DMS53 (cell line): ENCODE data around the gene ZNF821.
A peak's percentile ranks its signal among the peaks of the same experiment; 100 is the strongest.
"Not testable (repeated sequence)": the region's sequence is repeated elsewhere in the genome, so short reads cannot be mapped to it uniquely, and the experiment has no call there.

Experiments used
- DNase-seq: peaks from one replicate; lab custom pipeline; 2025; lab: John Stamatoyannopoulos, UW

The ZNF821 gene, protein sequence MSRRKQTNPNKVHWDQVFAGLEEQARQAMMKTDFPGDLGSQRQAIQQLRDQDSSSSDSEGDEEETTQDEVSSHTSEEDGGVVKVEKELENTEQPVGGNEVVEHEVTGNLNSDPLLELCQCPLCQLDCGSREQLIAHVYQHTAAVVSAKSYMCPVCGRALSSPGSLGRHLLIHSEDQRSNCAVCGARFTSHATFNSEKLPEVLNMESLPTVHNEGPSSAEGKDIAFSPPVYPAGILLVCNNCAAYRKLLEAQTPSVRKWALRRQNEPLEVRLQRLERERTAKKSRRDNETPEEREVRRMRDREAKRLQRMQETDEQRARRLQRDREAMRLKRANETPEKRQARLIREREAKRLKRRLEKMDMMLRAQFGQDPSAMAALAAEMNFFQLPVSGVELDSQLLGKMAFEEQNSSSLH

DNA sequence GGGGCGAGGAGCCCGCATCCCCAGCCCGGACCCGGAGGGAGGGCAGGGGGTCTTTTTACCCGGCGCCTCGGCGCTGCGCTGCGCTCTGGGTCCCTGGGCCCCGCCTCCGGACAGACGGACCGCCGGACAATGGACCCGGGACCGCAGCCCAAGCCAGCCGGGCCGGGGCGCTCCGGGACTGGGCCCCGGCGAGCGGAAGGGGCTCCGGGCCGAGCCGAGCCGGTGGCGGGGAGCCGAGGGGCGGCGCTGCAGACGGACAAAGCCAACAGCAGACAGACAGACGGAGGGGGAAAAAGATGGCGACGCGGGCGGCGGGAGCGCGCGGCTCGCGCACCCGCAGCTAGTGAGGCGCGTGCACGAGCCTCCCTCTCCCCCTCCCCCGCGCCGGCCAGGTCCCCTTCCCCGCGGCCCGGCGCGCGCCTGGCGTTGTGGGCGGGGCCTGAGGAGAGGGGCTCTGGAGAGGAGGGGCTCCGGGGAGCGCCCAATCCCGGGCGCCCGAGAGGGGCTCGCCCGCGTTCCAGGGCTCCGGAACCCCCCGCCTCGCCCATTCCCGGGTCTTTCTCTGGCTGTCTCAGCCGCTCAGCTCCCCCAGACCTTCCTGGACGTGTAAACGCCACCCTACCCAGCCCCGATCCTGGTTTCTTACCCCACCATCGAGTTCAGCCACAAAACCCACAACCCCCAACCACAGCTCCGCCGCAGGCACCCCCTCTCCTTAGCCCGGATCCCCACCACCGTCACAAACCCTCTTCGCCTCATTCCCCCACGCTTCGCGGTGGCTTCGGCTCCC, at the start of gene ZNF821:
ZNF821 (minus strand) TSS at position 334 of the 790 bp plus-strand sequence. CDS start 4,236 bp downstream, outside the sequence.
- DNase-seq = peak; percentile 82

DNA sequence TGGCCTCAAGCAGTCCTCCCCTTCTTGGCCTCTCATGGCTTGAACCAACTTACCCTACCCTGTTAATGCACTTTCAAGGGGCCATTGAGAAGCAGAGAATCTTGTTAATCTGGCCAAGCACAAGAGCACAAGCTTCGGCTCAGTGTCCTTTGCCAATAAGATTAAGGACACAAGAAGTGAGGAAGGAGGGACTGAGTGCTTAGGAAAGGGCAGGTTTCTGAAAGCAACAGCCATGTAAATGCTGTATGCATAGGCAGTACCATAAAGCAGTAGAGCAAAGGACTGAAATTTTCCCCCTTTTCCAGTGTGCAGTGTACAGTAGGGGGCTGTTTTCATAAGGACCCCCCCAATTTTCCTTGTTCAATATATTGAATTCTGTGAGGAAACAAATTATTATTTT, 49.0 kb upstream of the ZNF821 start:
- no peak for DNase-seq

DNA sequence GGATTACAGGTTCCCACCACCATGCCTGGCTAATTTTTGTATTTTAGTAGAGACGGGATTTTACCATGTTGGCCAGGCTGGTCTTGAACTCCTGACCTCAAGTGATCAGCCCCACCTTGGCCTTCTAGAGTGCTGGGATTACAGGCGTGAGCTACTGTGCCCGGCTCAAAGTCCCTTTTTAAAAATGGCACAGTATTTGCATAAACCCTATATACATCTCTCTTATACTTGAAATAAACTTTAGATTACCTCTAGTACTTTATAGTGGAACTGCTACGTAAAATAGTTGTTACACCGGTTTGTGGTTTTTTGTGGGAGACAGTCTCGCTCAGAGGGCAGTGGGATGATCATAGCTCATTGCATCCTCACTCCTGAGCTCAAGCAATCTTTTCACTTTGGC, 47.6 kb upstream of the ZNF821 start:
- no peak for DNase-seq

DNA sequence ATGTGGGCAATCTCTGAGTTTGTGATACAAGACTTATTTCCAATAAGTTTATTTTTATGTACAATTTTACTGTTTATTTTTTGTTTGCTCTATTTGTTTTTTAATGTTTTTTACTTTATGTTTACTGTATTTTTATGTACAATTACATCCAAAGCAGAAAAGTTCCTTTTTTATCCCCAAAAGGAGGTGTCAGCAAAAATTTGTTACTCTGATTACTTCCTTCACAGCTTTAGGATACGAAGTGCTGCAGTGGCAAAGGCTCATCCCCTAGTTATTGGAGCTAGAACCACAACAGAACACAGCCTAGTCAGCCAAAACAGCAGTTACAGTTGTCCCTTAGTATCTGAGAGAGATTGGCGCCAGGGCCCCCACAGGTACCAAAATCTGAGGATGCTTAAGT, 47.0 kb upstream of the ZNF821 start:
- DNase-seq = no peak

- no peak for DNase-seq
Measured at GRCh38 chr16:71930013-71930563, 46.1 kb upstream of the ZNF821 start.

GRCh38 chr16:71929048-71929447, 45.1 kb upstream of the ZNF821 start:
- DNase-seq = no peak

DNA sequence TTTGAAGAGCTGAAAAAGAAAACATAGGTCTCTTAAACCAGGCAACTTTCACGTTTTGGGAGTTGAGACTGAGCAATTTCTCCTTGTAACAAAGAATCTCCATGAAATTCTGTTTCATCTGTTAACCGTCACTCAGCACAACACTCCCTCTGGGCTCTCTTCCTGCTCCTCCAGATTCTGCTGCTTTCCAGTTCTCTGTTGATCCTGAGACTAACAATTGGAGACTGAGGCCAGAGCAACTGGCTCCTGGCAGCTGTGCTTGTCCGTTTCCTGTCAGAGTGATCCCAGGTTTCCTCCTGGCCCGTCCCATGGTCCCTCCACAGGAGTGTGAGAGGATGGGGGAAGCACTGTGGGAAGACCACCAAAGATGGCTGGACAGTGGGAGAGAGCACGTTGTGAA, 43.8 kb upstream of the ZNF821 start:
- no peak for DNase-seq

DNA sequence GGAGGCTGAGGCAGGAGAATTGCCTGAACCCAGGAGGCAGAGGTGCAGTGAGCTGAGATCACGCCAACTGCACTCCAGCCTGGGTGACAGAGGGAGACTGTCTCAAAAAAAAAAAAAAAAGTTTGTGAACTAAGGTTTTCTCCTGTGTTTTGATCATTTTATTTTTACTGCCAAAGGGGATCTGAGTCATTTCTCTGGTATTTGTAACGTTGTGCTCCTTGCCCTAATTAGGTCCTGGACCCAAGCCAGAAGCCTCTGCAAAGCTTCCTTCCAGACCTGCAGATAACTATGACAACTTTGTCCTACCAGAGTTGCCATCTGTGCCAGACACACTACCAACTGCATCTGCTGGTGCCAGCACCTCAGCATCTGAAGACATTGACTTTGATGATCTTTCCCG, 43.4 kb upstream of the ZNF821 start:
- DNase-seq = no peak

- no peak for DNase-seq
Measured at GRCh38 chr16:71924710-71925109, 40.7 kb upstream of the ZNF821 start.

DNA sequence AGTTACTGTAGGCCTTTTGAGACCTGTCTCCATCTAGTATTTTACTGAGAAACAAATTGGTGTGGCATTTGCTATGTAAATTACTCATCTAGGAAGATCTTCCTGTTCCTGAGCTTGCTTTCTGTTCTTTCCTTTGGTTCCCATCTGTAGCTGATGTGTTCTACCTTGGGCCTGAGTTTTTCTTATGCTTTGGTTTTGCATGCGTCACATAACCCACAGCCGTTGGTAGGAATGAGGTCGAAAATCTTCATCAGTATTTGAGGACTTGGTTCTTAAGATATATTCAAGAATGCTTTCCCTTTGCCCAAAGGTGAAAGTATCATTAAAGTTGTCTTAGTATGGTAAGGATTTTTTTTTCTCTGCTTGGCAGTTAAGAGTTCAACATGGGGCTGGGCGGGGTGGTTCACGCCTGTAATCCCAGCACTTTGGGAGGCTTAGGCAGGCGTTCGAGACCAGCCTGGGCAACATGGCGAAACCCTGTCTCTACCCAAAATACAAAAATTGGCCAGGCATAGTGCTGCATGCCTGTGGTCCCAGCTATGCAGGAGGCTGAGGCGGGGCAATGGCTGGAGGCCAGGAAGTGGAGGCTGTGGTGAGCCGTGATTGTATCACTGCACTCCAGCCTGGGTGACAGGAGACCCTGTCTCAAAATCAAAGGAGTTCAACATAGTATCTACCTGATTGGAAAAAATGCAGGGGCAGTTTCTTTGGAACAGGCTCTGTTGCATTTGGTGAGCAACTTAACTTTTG, 40.1 kb upstream of the ZNF821 start:
- no peak for DNase-seq

GRCh38 chr16:71920658-71921057, 36.7 kb upstream of the ZNF821 start:
- DNase-seq = no peak

- DNase-seq = no peak
Measured at GRCh38 chr16:71919035-71919434, 35.1 kb upstream of the ZNF821 start.

- DNase-seq = no peak
Measured at GRCh38 chr16:71917900-71918299, 33.9 kb upstream of the ZNF821 start.

DNA sequence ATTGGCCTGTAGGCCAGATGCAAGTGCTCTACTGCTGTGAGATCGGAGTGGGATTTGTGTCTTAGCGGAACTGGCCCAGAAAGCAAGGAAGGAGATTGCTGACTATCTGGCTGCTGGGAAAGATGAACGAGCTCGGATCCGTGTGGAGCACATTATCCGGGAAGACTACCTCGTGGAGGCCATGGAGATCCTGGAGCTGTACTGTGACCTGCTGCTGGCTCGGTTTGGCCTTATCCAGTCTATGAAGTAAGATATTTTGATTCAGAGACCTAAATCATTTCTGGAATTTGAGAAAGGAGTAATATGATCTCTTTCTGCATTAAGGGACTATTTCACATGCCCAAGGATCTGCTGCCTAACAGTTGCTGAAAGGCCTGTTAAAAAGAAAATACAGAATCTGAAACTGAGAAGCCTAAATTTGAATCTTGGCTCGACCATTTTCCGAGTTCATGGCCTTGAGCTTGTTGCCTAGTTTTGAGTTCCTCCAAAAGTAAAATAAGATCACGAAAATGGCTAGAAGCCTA, 32.5 kb upstream of the ZNF821 start:
- DNase-seq = no peak

DNA sequence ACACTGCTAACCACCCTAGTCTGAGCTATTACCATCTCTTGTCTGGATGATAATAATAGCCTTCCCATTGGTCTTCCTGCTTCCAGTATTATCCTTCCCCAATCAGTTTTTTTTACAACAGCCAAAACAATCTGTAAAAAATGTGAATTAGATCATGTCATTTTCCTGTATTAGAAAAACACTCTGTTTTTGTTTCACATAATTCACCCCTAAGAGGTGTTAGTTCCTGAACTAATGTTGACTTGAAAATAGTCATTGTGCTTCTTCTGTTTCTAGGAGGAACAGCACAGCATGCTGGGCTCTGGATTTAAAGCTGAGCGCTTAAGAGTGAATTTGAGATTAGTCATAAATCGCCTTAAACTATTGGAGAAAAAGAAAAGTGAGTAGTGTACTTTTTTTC, 31.4 kb upstream of the ZNF821 start:
- DNase-seq = no peak

DNA sequence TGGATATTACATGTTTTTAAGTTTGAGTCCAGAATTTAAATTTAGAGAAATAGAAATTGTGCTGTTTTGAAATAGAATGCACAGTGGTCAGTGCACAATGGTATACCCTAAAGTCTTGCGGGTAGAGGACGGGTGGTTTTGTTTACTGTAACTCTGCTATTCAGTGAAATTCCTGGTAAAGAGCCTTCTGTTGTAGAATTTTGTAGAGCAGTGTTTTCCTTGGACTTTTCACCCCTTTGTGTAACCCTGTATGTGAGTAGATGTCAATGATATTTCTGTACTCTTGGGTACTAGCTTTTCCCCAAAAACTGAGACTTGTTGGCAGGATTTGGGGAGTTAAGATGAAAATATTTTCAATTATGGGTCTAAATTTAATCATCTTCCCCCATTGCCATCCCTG, 30.8 kb upstream of the ZNF821 start:
- DNase-seq = no peak

DNA sequence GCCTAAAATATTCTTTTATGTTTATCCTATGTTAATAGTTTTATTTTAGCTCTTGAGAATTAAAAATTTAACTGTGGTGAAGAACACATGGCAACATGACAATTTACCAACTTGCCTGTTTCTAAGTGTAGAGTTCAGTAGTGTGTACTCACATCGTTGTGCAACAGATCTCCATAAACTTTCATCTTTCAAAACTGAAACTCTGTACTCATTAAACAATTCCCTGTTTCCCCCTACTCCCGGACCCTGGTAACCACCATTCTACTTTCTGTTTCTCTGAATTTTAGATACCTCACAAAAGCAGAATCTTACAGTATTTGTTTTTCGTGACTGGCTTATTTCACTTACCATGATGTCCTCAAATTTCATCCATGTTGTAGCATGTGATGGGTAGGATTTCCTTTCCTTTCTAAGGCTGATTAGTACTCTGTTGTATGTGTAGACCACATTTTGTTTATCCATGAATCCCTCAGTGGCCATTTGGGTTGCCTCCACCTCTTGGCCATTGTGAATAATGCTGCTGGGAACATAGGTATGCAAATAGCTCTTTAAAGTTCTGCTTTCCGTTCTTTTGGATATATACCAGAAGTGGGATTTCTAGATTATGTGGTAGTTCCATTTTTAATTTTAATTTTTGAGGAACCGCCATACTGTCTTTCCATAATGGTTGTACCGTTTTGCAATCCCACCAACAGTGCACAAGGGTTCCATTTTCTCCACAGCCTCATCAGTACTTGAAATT, 28.7 kb upstream of the ZNF821 start:
- no peak for DNase-seq

DNA sequence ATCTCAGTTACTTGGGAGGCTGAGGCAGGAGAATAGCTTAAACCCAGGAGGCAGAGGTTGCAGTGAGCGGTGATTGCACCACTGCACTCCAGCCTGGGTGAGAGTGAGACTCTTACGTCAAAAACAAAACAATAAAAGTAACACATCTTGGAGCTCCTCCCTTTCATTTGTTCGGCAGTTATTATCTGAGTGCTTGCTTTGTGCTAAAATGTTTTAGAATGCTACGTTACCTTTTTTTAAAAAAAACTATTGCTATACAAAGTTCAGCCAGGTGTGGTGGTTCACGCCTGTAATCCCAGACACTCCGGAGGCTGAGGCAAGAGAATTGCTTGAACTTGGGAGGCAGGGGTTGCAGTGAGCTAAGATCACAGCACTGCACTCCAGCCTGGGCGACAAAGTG, 27.1 kb upstream of the ZNF821 start:
- no peak for DNase-seq

DNA sequence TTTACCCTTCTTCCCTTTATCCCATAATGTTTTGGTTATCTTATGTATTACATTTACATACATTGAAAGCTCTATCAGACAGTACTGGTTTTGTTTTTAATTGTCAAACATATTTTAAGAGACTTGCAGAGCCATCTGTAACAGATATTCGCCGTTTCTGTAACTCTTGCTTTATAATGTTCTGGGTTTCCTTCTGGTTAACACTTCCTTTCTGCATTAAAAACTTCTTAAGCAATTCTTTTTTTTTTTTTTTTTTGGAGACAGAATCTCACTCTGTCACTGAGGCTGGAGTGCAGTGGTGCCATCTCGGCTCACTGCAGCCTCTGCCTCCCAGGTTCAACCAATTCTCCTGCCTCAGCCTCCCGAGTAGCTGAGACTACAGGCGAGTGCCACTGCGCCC, 21.8 kb upstream of the ZNF821 start:
- DNase-seq = not testable (repeated sequence)

DNA sequence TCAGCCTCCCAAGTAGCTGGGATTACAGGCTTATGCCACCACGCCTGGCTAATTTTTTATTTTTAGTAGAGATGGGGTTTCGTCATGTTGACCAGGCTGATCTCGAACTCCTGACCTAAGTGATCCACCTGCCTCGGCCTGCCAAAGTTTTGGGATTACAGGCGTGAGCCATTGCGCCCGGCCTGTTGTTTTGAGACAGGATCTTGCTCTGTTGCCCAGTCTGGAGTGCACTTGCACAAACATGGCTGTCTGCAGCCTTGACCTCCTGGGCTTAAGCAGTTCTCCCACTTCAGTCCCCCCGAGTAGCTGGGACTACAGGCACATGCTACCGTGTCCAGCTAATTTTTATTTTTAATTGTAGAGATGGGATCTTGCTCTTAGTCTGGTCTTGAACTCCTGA, 20.3 kb upstream of the ZNF821 start:
- no peak for DNase-seq

GRCh38 chr16:71903608-71904007, 19.6 kb upstream of the ZNF821 start:
- no peak for DNase-seq
